SH-SY5Y (cell line): ENCODE measurements around the gene PEDS1.

Experiments
- GATA2 ChIP-seq: IDR thresholded peaks from 2 replicates; pipeline ENCODE4 v1.6.1; 2011; ENCODE audit warnings: mild to moderate bottlenecking, low read depth, low read length
- GATA3 ChIP-seq: IDR thresholded peaks from 2 replicates; pipeline ENCODE4 v1.6.1; 2011; ENCODE audit warnings: low read depth, mild to moderate bottlenecking, low read length, moderate library complexity

DNA sequence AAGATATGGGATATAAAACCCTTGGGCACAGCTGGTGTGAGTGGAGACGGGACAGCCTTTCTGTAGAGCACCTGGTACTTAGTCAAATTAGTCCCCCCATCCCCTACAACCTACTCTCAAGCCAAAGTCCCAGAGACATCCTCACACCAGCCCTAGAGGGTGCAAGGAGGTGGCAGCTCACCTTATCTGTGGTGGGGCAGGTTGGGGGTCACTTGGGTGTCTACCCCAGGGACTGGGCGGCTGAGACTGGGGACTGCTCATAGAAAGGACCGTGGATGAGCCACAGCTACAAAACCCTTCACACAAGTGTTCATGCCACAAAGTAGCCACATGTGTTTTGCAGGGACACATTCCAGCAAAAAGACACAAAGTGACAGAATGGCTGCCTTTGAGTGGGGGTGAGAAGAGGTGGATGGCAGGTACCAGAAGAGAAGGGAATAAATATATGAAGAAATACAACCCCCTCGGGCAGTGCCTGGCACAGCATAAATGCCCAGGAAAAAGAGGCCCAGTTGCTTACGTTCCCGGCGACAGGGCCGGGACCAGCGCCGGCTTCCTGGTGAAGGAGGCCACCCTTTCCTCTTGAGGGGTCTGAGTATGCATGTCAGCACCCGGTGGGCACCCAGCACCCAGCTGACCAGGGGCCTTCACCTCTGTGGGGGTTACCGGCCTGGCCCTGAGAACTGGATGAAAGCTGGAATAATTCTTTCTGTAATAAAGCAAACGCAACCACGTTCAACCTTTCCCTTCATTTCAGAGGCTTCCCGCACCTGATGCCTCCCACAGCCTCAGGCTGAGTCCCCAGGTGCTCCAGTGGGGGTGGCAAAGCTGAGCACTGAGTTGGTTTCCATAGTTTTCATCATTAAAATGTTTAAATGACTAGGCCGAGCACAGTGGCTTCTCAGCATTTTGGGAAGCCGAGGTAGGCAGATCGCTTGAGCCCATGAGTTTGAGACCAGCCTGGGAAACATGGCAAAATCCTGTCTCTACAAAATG lies 22.7 kb upstream of the PEDS1 start:
- TF ChIP-seq GATA2 = no peak
- TF ChIP-seq GATA3 = no peak
